Activated T-helper 2 cell treated with anti-CD3 and anti-CD28 coated beads, Interferon-gamma antibody, Interleukin-2, Interleukin-4, amounts not matched to agents 10 μg/mL and 5 μg/mL and 100 μg/mL, durations not matched to agents 14 hours and 24 hours and 36 hours (primary cell): ENCODE results near the gene FSTL4. TPM values are rescaled to one million over a fixed set of nuclear protein-coding genes. Genes with fewer than 3 reads are reported as not detected.

Experiments used
- DNase-seq: peaks from one replicate; pipeline ENCODE4 v3.0.0; 2021; ENCODE audit warnings: low spot score
- H3K27ac Mint-ChIP-seq: one replicate; pipeline ENCODE4 v1.8.0; 2021; ENCODE audit warnings: mixed read lengths
- H3K27me3 Mint-ChIP-seq: one replicate; pipeline ENCODE4 v1.8.0; 2021; ENCODE audit warnings: low read depth, mixed read lengths
- H3K36me3 Mint-ChIP-seq: one replicate; pipeline ENCODE4 v1.8.0; 2021; ENCODE audit warnings: low read depth, mixed read lengths
- H3K4me1 Mint-ChIP-seq: one replicate; pipeline ENCODE4 v1.8.0; 2021; ENCODE audit warnings: low read depth, mixed read lengths
- H3K4me3 Mint-ChIP-seq: one replicate; pipeline ENCODE4 v1.8.0; 2021; ENCODE audit warnings: low read depth, mild to moderate bottlenecking, moderate library complexity, mixed read lengths
- H3K9me3 Mint-ChIP-seq: one replicate; pipeline ENCODE4 v1.8.0; 2021; ENCODE audit warnings: mixed read lengths
- intact Hi-C: fragments of 100-400 bp; cut with micrococcal nuclease; formaldehyde crosslinking; loops from one replicate; pipeline ENCODE4 v1.15.1; 2023
- total RNA-seq: library from RNA; stranded (reverse); gene quantifications from 2 replicates; pipeline ENCODE4 v1.2.3, GENCODE V29; 2022

Gene FSTL4
- total RNA-seq, 1 donor from 2014 or later, result 2.1 TPM

GRCh38 chr5:133392448-133392847, 219.9 kb downstream of the FSTL4 start:
- no peak overlapping the region for H3K4me3 Mint-ChIP-seq
- intact Hi-C loops, result no loop called here
- no peak for DNase-seq
- no peaks in the 10 kb centered on the region for H3K36me3 Mint-ChIP-seq
- no peaks in the 10 kb centered on the region for H3K9me3 Mint-ChIP-seq
- peaks cover 3% of the 10 kb centered on the region for H3K4me1 Mint-ChIP-seq
- H3K27me3 Mint-ChIP-seq, result peaks cover 9% of the 10 kb centered on the region
- H3K27ac Mint-ChIP-seq, result no peak overlapping the region

DNA sequence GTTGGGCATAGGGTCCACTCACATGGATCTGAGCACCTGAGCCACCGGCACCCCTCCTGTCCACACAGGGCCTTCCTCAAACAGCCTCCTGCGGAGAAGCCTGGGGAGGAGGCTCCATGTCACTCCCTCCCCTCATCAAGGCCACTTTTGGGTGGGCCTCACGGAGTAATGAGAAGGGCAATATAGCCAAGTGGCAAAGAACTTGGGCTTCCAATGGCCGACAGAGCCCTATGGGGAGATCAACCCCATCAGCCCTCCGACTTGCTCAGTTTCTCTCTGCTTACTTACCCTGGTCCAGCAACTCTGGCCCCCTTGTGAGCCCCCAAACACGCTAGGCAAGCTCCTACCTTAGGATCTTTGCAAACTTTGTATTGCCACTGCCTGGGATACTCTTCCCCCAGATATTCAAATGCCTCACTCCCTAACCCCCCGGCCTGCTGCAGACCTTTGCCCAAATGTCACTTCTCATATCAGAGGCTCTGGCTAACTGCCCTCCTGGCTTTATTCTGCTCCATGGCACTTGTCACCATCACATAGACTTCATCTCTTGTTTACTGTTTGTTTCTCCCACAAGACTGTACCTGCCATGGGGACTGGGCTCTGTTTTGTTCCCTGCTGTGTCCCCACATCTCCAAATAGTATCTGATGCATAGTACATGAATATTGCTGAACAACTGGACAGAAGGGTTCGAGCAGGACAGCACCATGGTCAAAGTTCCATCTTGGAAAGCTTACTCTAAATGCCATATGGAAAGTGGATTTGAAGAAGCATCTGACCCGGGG, 220.8 kb downstream of the FSTL4 start:
- DNase-seq, result peak; percentile 1
- H3K4me3 Mint-ChIP-seq, result no peak overlapping the region
- intact Hi-C loops, result no loop called here
- H3K4me1 Mint-ChIP-seq, result peaks cover 2% of the 10 kb centered on the region
- H3K27ac Mint-ChIP-seq, result no peak overlapping the region
- no peaks in the 10 kb centered on the region for H3K9me3 Mint-ChIP-seq
- H3K27me3 Mint-ChIP-seq, result peaks cover 9% of the 10 kb centered on the region
- H3K36me3 Mint-ChIP-seq, result no peaks in the 10 kb centered on the region

DNA sequence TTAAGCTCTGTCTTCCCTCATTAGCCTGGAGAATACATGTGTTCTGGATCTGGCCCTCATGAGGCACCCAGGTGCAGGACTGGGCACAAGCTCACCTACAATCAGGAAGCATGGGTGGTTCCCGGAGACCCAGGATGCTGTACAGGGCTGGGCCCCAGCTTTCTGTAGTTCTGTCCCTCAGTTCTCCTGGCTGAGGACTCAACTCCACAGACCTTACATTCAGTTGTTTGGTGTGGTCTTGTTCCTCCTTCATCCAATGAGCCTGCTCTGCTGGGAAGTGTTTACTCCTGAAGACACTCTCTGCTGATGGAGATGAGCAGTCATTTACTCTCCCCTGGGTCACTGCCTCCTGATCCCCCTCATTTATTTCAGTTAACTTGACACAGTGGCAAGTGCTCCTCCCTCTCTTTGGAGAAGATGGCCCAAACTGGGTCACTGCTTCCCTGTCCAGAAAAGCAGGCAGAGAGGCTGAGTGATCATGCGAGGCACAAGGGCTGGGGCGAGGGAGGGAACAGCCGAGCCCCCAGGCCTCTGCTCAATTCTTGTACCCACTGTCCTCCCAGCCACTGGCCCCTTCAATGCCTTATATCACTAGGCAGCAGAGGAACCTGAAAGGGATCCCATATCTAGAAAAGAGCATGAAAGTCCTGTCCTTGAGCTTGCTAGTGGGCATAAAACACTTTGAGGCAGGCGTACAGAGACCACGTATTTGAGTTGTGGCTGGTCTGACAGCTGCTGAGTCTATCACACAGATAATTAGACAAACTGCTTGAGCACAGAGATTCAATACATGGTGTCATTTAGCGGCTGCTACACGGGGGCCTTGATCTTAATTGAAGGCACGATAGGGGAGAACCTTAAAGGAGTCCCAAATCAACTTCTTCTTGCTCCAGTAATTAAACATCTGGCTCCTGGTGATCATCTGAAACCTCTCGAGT, 221.7 kb downstream of the FSTL4 start:
- peaks cover 9% of the 10 kb centered on the region for H3K27me3 Mint-ChIP-seq
- no peaks in the 10 kb centered on the region for H3K4me1 Mint-ChIP-seq
- H3K36me3 Mint-ChIP-seq, result no peaks in the 10 kb centered on the region
- DNase-seq, result no peak
- H3K27ac Mint-ChIP-seq, result no peak overlapping the region
- intact Hi-C loops, result no loop called here
- no peaks in the 10 kb centered on the region for H3K9me3 Mint-ChIP-seq
- H3K4me3 Mint-ChIP-seq, result no peak overlapping the region

DNA sequence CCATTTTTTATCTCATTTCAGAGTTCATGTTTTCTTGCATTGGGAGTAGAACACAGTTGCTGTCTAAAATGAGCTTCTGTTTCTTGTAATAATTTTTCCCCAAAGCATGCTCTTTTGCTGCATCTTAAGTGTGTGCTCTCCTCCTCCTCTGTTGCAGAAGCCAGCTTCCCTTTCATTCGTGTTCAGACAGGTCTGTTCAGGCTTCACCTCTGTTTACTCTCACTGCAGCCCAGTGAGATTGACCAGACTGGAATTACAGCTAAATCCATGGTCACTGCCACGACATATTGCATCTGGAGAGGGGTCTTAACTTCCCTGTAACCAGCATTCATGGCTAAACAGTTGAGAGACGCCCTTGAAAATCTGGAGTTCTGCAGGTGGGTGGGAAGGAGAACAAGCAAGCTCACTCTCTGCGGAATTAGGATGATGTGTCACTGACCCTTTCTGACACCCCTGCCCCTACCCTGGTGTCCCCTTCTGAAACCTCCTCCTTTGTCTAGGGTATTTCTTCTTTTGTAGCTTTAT, 223.2 kb downstream of the FSTL4 start:
- H3K9me3 Mint-ChIP-seq, result no peaks in the 10 kb centered on the region
- H3K4me1 Mint-ChIP-seq, result no peaks in the 10 kb centered on the region
- DNase-seq, result no peak
- H3K27me3 Mint-ChIP-seq, result peaks cover 9% of the 10 kb centered on the region
- no peak overlapping the region for H3K4me3 Mint-ChIP-seq
- intact Hi-C loops, result no loop called here
- H3K36me3 Mint-ChIP-seq, result no peaks in the 10 kb centered on the region
- H3K27ac Mint-ChIP-seq, result no peak overlapping the region

DNA sequence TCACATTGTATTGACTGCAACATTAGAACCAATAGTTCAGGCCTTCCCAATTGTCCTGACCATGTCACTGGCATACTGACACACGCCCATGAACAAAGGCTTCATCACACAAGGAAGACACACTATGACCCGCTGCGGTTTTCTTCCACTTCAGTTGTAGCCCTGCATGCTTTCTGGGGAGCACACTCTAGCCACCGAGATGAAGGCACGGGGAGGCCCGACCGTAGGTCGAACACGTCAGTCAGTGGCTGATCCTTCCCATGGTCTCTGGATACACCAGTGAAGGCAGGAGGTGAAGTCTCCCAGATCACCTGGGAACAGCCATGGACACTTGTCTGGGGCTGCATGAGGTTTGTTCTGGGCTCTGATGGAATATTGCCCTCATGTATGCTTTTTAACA, 224.7 kb downstream of the FSTL4 start:
- Mint-ChIP-seq H3K9me3 (no peaks in the 10 kb centered on the region), H3K27me3 (peaks cover 9% of the 10 kb centered on the region), H3K4me3 (no peak overlapping the region), H3K27ac (no peak overlapping the region), H3K36me3 (no peaks in the 10 kb centered on the region), H3K4me1 (no peaks in the 10 kb centered on the region)
- DNase-seq, result no peak
- intact Hi-C loops, result no loop called here

DNA sequence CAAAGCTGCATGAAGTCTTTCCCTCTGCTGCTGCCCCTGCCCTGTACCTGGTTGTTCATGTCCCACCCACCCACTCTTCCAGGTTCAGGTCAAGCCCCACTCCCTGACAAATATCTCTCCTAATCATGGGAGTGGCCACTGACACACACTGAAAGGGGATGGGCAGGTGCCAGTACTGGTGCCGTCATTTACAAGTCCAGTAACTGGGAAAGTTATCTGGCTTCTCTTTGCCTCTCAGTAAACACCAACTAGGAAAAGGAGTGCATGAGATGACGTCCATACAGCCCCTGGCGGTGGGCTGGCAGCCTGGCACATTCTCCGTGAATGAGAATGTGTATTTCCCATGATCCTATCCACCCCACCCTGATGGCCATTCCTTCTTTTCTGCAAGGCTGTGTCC, 225.2 kb downstream of the FSTL4 start:
- Mint-ChIP-seq H3K27ac (no peak overlapping the region), H3K27me3 (peaks cover 9% of the 10 kb centered on the region), H3K9me3 (no peaks in the 10 kb centered on the region), H3K4me3 (no peak overlapping the region), H3K36me3 (no peaks in the 10 kb centered on the region), H3K4me1 (no peaks in the 10 kb centered on the region)
- no peak for DNase-seq
- intact Hi-C loops, result no loop called here

DNA sequence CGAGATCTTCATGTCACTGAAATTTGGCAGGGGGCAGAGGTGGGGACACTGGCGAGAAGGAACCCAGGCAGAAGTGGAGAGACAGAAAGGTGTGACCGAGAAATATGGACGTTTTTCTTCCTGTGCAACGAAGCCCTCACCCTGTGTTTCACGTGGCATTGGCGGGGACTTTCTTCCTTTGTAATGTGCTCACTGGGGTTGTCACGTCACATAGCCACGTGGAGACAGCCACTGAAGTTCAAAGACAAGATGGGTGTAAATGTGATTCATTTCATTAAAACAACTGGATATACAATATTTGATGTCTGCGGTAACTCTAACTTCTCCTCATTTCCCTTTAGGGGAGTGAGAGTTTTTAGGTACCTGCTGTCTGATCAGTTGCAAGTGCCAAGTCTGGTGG, 225.7 kb downstream of the FSTL4 start:
- Mint-ChIP-seq H3K4me3 (no peak overlapping the region), H3K9me3 (no peaks in the 10 kb centered on the region), H3K27me3 (peaks cover 9% of the 10 kb centered on the region), H3K27ac (no peak overlapping the region), H3K36me3 (no peaks in the 10 kb centered on the region), H3K4me1 (no peaks in the 10 kb centered on the region)
- DNase-seq, result no peak
- intact Hi-C loops, result no loop called here

GRCh38 chr5:133385346-133385745, 227.0 kb downstream of the FSTL4 start:
- Mint-ChIP-seq H3K4me3 (no peak overlapping the region), H3K36me3 (no peaks in the 10 kb centered on the region), H3K27me3 (peaks cover 6% of the 10 kb centered on the region), H3K27ac (no peak overlapping the region), H3K4me1 (no peaks in the 10 kb centered on the region), H3K9me3 (no peaks in the 10 kb centered on the region)
- no peak for DNase-seq
- intact Hi-C loops, result no loop called here

DNA sequence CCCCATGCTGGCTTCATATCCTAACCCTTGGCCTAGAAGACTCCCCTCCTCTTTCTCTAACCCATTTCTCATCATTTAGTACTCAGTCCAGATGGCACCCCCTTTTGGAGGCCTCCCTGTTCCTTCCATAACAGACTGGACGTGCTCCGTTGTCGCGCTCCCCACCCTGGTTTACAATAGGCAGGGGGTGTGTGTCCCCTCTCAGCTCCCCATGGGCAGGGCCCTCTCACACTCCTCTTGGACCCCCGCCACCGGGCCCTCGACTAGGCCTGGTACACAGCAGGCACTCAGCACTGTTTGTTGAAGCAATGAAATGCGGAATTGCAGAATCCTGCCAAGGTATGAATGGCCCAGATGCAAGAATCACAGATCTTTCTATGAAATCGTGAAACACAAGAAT, 227.4 kb downstream of the FSTL4 start:
- no peak overlapping the region for H3K27ac Mint-ChIP-seq

DNA sequence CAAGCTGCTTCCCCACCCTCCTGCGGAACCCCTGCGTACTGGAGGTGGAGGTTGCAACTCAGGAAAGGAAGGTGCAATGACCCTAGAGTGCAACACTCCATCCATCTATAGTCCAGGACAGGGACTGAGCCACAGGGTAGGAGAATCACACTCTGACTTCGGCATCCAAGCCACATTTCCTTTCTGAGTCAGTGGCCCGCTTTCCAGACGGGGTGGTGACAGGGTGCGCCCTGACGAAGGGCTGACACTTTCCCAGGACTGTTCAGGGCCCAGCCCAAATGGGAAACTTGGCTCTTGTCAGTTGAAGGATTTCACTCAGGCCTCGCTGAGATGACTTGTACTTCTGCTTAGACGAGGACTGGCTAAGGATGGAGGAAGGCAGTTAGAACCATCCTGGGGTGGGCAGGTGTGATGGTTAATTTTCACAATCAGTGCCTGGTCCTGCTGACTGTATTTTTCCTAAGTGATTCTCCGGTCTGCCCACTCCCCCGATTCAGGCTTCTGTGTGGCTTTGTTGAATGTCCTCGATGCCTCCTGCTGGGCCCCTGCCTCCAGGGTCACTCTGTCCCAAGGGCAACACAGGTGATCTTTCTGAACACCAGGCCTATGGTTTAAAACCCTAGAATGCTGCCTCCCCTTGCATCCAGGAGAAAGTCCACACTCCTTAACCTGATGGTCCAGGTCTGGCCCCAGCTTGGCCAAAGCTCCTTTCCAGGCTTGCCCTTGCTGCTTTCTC, 228.1 kb downstream of the FSTL4 start:
- Mint-ChIP-seq H3K36me3 (no peaks in the 10 kb centered on the region), H3K4me3 (no peak overlapping the region), H3K27me3 (peaks cover 9% of the 10 kb centered on the region), H3K9me3 (no peaks in the 10 kb centered on the region), H3K4me1 (no peaks in the 10 kb centered on the region), H3K27ac (no peak overlapping the region)
- no peak for DNase-seq
- intact Hi-C loops, result no loop called here

More for the DNA sequence above, 227.4 kb downstream of the FSTL4 start:
- intact Hi-C loops, result no loop called here
- DNase-seq, result no peak
- Mint-ChIP-seq H3K27me3 (peaks cover 6% of the 10 kb centered on the region), H3K4me3 (no peak overlapping the region), H3K36me3 (no peaks in the 10 kb centered on the region), H3K4me1 (no peaks in the 10 kb centered on the region), H3K9me3 (no peaks in the 10 kb centered on the region)

DNA sequence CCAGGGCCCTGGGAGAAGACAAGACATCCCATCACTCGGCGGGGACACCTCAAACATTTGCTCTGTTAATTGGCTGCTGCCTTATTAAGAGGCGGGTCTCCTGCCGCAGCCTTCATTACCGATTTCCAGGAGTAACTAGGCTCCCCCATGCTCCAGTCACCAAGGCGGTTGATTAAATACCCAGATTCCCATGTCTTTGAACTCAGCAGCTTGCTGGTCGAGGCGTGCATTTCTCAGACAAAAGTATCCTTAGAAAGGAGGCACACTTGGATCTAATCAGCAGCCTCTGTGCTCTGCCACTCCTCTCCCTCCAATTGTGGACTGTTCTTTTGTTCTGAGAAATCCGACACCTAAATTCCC, 228.8 kb downstream of the FSTL4 start:
- H3K36me3 Mint-ChIP-seq, result no peaks in the 10 kb centered on the region

DNA sequence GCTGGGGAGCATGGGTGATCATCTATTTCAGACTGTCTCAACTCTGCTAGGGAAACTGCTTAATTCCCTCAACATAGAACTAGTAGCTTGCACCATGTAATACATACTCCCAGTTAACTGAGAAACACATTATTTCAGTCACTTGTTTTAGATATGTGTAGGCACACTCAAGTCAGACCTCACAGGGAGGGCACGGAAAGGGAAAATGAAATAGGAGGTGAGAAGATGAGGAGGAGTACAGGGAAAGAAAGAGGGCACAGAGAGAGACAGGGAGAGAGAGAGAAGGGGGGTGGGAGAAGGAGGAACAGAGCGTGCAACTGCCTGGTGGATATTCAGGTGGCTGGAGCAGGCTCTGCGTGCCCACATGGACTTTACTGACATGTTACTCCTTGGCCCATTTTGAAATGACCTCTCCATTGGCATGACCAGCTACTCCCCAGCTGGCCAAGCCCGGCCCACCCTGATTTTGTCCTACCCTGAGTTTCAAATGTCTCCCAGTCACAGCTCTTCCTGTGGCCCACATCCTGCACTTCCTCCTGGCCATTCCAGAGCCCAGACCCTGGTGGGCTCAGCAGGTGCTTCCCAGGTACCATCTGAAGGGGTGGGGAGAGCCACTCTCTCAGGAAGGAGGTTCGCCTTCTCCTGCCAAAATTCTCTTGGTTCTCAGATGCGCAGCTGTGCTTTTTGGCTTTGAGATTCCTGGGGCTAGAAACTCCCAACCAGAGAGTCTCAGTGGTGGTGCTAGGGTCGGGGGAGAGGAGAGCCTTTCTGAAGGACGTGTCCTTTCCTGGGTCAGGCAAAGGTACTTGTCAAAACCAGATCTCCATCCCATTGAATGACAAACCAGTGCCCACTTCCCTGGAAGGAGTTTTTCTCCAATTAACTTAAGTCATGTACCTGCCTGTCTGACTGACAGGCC, 229.4 kb downstream of the FSTL4 start:
- Mint-ChIP-seq H3K9me3 (peaks cover under 1% of the 10 kb centered on the region), H3K4me1 (no peaks in the 10 kb centered on the region), H3K4me3 (no peak overlapping the region), H3K36me3 (no peaks in the 10 kb centered on the region), H3K27me3 (peaks cover 6% of the 10 kb centered on the region), H3K27ac (no peak overlapping the region)
- intact Hi-C loops, result no loop called here
- DNase-seq, result no peak

More for the DNA sequence above, 228.8 kb downstream of the FSTL4 start:
- Mint-ChIP-seq H3K27ac (no peak overlapping the region), H3K27me3 (peaks cover 8% of the 10 kb centered on the region), H3K4me1 (no peaks in the 10 kb centered on the region), H3K4me3 (no peak overlapping the region), H3K9me3 (no peaks in the 10 kb centered on the region)
- intact Hi-C loops, result no loop called here
- DNase-seq, result no peak
